Sigmoid colon (tissue), 4 donors: ENCODE data around the gene NLRC5.

Experiments
- CTCF ChIP-seq, 4 experiments: fragments of 450-650 bp in 3 of 4; fragments of 200-600 bp in 1 of 4; IDR thresholded peaks; one replicate each; pipeline ENCODE4 v1.5.1; 2016 to 2019; ENCODE audit warnings: antibody characterized with exemption in 4 of 4, mild to moderate bottlenecking in 3 of 4, moderate library complexity in 2 of 4
- EP300 ChIP-seq, 4 donors: sonication (generic); formaldehyde crosslinking; IDR thresholded peaks; one replicate each; pipeline ENCODE4 v1.6.1; 2017; ENCODE audit warnings: antibody characterized with exemption in 4 of 4
- POLR2AphosphoS5 ChIP-seq, 4 donors: sonication (generic); formaldehyde crosslinking; IDR thresholded peaks; one replicate each; pipeline ENCODE4 v1.6.1; 2017; ENCODE audit warnings: antibody characterized with exemption in 4 of 4

- TF ChIP-seq CTCF (IDR thresholded peaks at IDR 0.05) (no peak), POLR2AphosphoS5 (IDR thresholded peaks at IDR 0.05) (no peak), EP300 (IDR thresholded peaks at IDR 0.05) (no peak)
Measured at GRCh38 chr16:57009643-57010170, 20.4 kb downstream of the NLRC5 start.
